Measurements from ENCODE around the gene TRPV2. TPM values are rescaled to one million over a fixed set of nuclear protein-coding genes. Genes with fewer than 3 reads are reported as not detected.

The TRPV2 gene
- total RNA-seq (100 to 1,000 TPM in 1 of 2 donors, 10 to 100 TPM in 1; 12.6 to 105 TPM), polyA plus RNA-seq (10 to 100 TPM; 45.1 to 46.3 TPM)
- long read RNA-seq, donor 1, partial matches to known transcripts: 0 of 2 reads
- long read RNA-seq, donor 1, other reads (novel, unspliced or antisense): 0 of 2 reads
- long read RNA-seq, donor 2, partial matches to known transcripts: 0 of 1 reads
- long read RNA-seq, donor 2, other reads (novel, unspliced or antisense): 0 of 1 reads
- long read RNA-seq, donor 3: 0 reads
- long read RNA-seq, donor 4, partial matches to known transcripts: 0 of 3 reads
- long read RNA-seq, donor 4, other reads (novel, unspliced or antisense): 0 of 3 reads
- long read RNA-seq, donor 5, partial matches to known transcripts: 0 of 2 reads
- long read RNA-seq, donor 5, other reads (novel, unspliced or antisense): 0 of 2 reads

GRCh38 chr17:16415031-16415924, at the start of gene TRPV2:
Gene TRPV2, plus strand, starts transcription at chr17:16415571. Its CDS starts 2,098 bp downstream, at chr17:16417669.
- peak within 1 kb of the TSS; percentile 82 for H3K4me3 ChIP-seq
- H3K36me3 ChIP-seq (ENCODE audit: control insufficient read depth in 4 of 4, insufficient read depth in 4 of 4, low read length in 4 of 4): peaks cover 0 to 17% (median 0%) of the 10 kb centered on the region in 4 donors
- H3K9ac ChIP-seq (ENCODE audit: insufficient read depth in 1 of 2, low read length in 2 of 2): peak within 1 kb of the TSS in 1 of 2 donors; percentile 9
- H3K27ac ChIP-seq (ENCODE audit: low read depth in 1 of 2, low read length in 1 of 2): peak within 1 kb of the TSS; percentile 74 to 93
- ATAC-seq (ENCODE audit: insufficient read depth, low FRiP score) (no peak), DNase-seq (no peak)
- no peaks in the 10 kb centered on the region for H3K9me3 ChIP-seq (ENCODE audit: control insufficient read depth in 4 of 4, insufficient read depth in 3 of 4, low read length in 3 of 4)
- TF ChIP-seq CTCF (IDR thresholded peaks at IDR 0.05; ENCODE audit: control extremely low read depth, extremely low read depth): peak; percentile 43
- no peaks in the 10 kb centered on the region for H3K27me3 ChIP-seq (ENCODE audit: control insufficient read depth in 3 of 3, insufficient read depth in 3 of 3, low read length in 2 of 3)
- WGBS, 2 donors: 7 to 9% methylated on average over 21 of the region's 21 CpGs
- peaks cover 0 to 25% (median 6%) of the 10 kb centered on the region in 5 donors for H3K4me1 ChIP-seq (ENCODE audit: control insufficient read depth in 5 of 5, insufficient read depth in 5 of 5, low read length in 5 of 5)

- H3K27me3 ChIP-seq (ENCODE audit: control insufficient read depth in 3 of 3, insufficient read depth in 3 of 3, low read length in 2 of 3): no peaks in the 10 kb centered on the region
- peaks cover 0 to 4% (median 0%) of the 10 kb centered on the region in 5 donors for H3K4me1 ChIP-seq (ENCODE audit: control insufficient read depth in 5 of 5, insufficient read depth in 5 of 5, low read length in 5 of 5)
- ATAC-seq (ENCODE audit: insufficient read depth, low FRiP score) (no peak), DNase-seq (peak in 2 of 3 donors; percentile 52 to 77)
- no peak overlapping the region for H3K27ac ChIP-seq (ENCODE audit: low read depth in 1 of 2, low read length in 1 of 2)
- no peak overlapping the region for H3K4me3 ChIP-seq
- no peak for TF ChIP-seq CTCF (IDR thresholded peaks at IDR 0.05; ENCODE audit: control extremely low read depth, extremely low read depth)
- no peaks in the 10 kb centered on the region for H3K36me3 ChIP-seq (ENCODE audit: control insufficient read depth in 4 of 4, insufficient read depth in 4 of 4, low read length in 4 of 4)
- no peak overlapping the region for H3K9ac ChIP-seq (ENCODE audit: insufficient read depth in 1 of 2, low read length in 2 of 2)
- no peaks in the 10 kb centered on the region for H3K9me3 ChIP-seq (ENCODE audit: control insufficient read depth in 4 of 4, insufficient read depth in 3 of 4, low read length in 3 of 4)
- 52 to 74% methylated on average over 5 of the region's 5 CpGs for WGBS, 2 donors
Observed at GRCh38 chr17:16371742-16372141, 43.6 kb upstream of the TRPV2 start.

GRCh38 chr17:16374146-16374938, 41.0 kb upstream of the TRPV2 start:
- Histone ChIP-seq H3K27me3 (ENCODE audit: control insufficient read depth in 3 of 3, insufficient read depth in 3 of 3, low read length in 2 of 3) (no peaks in the 10 kb centered on the region), H3K4me3 (no peak overlapping the region), H3K27ac (ENCODE audit: low read depth in 1 of 2, low read length in 1 of 2) (no peak overlapping the region), H3K4me1 (ENCODE audit: control insufficient read depth in 5 of 5, insufficient read depth in 5 of 5, low read length in 5 of 5) (peaks cover 0 to 6% (median 4%) of the 10 kb centered on the region in 5 donors), H3K36me3 (ENCODE audit: control insufficient read depth in 4 of 4, insufficient read depth in 4 of 4, low read length in 4 of 4) (no peaks in the 10 kb centered on the region), H3K9me3 (ENCODE audit: control insufficient read depth in 4 of 4, insufficient read depth in 3 of 4, low read length in 3 of 4) (no peaks in the 10 kb centered on the region), H3K9ac (ENCODE audit: insufficient read depth in 1 of 2, low read length in 2 of 2) (peak overlapping the region in 1 of 2 donors; percentile 13)
- peak in 2 of 3 donors; percentile 70 to 86 for DNase-seq
- WGBS, 2 donors: 77 to 88% methylated on average over 16 of the region's 16 CpGs
- ATAC-seq (ENCODE audit: insufficient read depth, low FRiP score): no peak
- no peak for TF ChIP-seq CTCF (IDR thresholded peaks at IDR 0.05; ENCODE audit: control extremely low read depth, extremely low read depth)
